GM12878 (cell line): Measurements from ENCODE around the gene RCAN2.

Experiments
- BACH1 ChIP-seq: fragments of 450-650 bp; IDR thresholded peaks from 2 replicates; pipeline ENCODE4 v1.6.1; 2017; ENCODE audit warnings: mild to moderate bottlenecking, borderline replicate concordance
- CEBPB ChIP-seq, 2 experiments: fragments of 150-350 bp in 1 of 2; IDR thresholded peaks; 2 replicates each; pipeline ENCODE4 v1.6.1; 2012 to 2014; ENCODE audit warnings: low read depth in 2 of 2, low read length in 2 of 2, borderline replicate concordance in 1 of 2, inconsistent platforms in 1 of 2
- CTCF ChIP-seq, 3 experiments: IDR thresholded peaks in 2 of 3; conservative IDR thresholded peaks in 1 of 3; 2 replicates each; pipeline ENCODE4 v1.5.1; 2011; ENCODE audit warnings: low read depth in 3 of 3, low read length in 3 of 3, mild to moderate bottlenecking in 3 of 3, control low read depth in 2 of 3, moderate library complexity in 2 of 3, inconsistent platforms in 1 of 3, mixed read lengths in 1 of 3; ENCODE audit not compliant: control insufficient read depth in 2 of 3, insufficient read depth in 1 of 3; ENCODE audit errors: extremely low read depth in 1 of 3
- EZH2 ChIP-seq: IDR thresholded peaks from 2 replicates; pipeline ENCODE4 v1.6.1; 2012; ENCODE audit warnings: low read depth, mild to moderate bottlenecking, control low read depth, inconsistent platforms, low read length, borderline replicate concordance; ENCODE audit not compliant: control insufficient read depth
- GABPA ChIP-seq: IDR thresholded peaks from 2 replicates; pipeline ENCODE4 v1.6.1; 2014; ENCODE audit warnings: antibody characterized with exemption, low read depth, mild to moderate bottlenecking, inconsistent platforms
- JUNB ChIP-seq: IDR thresholded peaks from 2 replicates; pipeline ENCODE4 v1.6.1; 2016; ENCODE audit warnings: antibody characterized with exemption, mild to moderate bottlenecking
- MYC ChIP-seq: IDR thresholded peaks from 2 replicates; pipeline ENCODE4 v1.6.1; 2011; ENCODE audit warnings: mild to moderate bottlenecking, low read length, moderate library complexity, inconsistent platforms; ENCODE audit not compliant: insufficient read depth, insufficient replicate concordance, insufficient read length, severe bottlenecking
- RAD51 ChIP-seq: fragments of 450-650 bp; IDR thresholded peaks from 2 replicates; pipeline ENCODE4 v1.6.1; 2016; ENCODE audit warnings: moderate library complexity, mild to moderate bottlenecking, inconsistent platforms
- REST ChIP-seq: IDR thresholded peaks from 2 replicates; pipeline ENCODE4 v1.6.1; 2012; ENCODE audit warnings: mild to moderate bottlenecking, low read depth, low read length
- SMC3 ChIP-seq: IDR thresholded peaks from 2 replicates; pipeline ENCODE4 v1.6.1; 2011; ENCODE audit warnings: low read length, improper control_type of control experiment, borderline replicate concordance
- SP1 ChIP-seq: IDR thresholded peaks from one replicate; pipeline ENCODE4 v1.6.1; 2011; ENCODE audit warnings: low read depth, low read length
- SPI1 ChIP-seq: IDR thresholded peaks from 2 replicates; pipeline ENCODE4 v1.6.1; 2011; ENCODE audit warnings: low read depth, mild to moderate bottlenecking, low read length, moderate library complexity, borderline replicate concordance; ENCODE audit not compliant: insufficient read depth
- TCF12 ChIP-seq: IDR thresholded peaks from 2 replicates; pipeline ENCODE4 v1.6.1; 2011; ENCODE audit warnings: low read depth, mild to moderate bottlenecking, low read length
- ZBTB4 ChIP-seq: fragments of 450-650 bp; formaldehyde crosslinking; IDR thresholded peaks from 2 replicates; pipeline ENCODE4 v1.4.0; 2022; ENCODE audit warnings: mild to moderate bottlenecking, moderate library complexity

- no peak for TF ChIP-seq SMC3
- no peak for TF ChIP-seq EZH2
- TF ChIP-seq MYC = no peak
- TF ChIP-seq CEBPB (IDR thresholded peaks at IDR 0.05; ENCODE audit: borderline replicate concordance in 1 of 2, low read depth in 2 of 2, low read length in 2 of 2) = no peak
- TF ChIP-seq REST = no peak
- TF ChIP-seq RAD51 = no peak
- no peak for TF ChIP-seq SP1
- no peak for TF ChIP-seq SPI1
- TF ChIP-seq ZBTB4 (CRISPR knock-in tag) = no peak
- TF ChIP-seq BACH1 = no peak
- no peak for TF ChIP-seq TCF12
- TF ChIP-seq GABPA = no peak
- TF ChIP-seq CTCF (IDR thresholded peaks at IDR 0.05 in 2 of 3, conservative IDR thresholded peaks at IDR 0.05 in 1 of 3; ENCODE audit: control insufficient read depth in 2 of 3, extremely low read depth in 1 of 3, insufficient read depth in 1 of 3, low read depth in 3 of 3, low read length in 3 of 3) = no peak
- no peak for TF ChIP-seq JUNB
Measured at GRCh38 chr6:46440641-46441040, 50.6 kb downstream of the RCAN2 start.
